ENCODE measurements around the gene ZMYND15.

Gene ZMYND15

DNA sequence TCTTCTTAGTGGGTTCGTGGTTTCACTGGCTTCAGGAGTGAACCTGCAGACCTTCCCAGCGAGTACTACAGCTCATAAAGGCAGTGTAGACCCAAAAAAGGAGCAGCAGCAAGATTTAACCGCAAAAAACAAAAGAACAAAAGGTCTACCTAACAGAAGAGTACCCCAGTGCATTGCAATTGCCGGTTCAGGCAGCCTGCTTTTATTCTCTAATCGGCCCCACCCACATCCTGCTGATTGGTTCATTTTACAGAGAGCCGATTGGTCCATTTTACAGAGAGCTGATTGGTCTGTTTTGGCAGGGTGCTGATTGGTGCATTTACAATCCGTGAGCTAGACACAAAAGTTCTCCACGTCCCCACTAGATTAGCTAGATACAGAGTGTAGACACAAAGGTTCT lies 31.2 kb upstream of the ZMYND15 start:
- Histone ChIP-seq H3K79me1 (ENCODE audit: low read depth, low read length) (peaks cover 8% of the 10 kb centered on the region), H3K4me1 (ENCODE audit: control insufficient read depth in 2 of 2, insufficient read depth in 1 of 2, low read depth in 1 of 2, low read length in 2 of 2) (peaks cover 12 to 15% of the 10 kb centered on the region in 2 donors), H3K18ac (ENCODE audit: low read length) (no peak overlapping the region), H2AFZ (ENCODE audit: low read length) (no peak overlapping the region), H3K27me3 (ENCODE audit: control insufficient read depth in 3 of 3, insufficient read depth in 3 of 3, low read depth in 1 of 3, low read length in 3 of 3) (no peaks in the 10 kb centered on the region), H2BK120ac (ENCODE audit: low read depth, low read length) (no peak overlapping the region), H3K23ac (ENCODE audit: low read depth, low read length, poor library complexity) (no peak overlapping the region), H2BK5ac (ENCODE audit: low read length) (no peak overlapping the region), H4K8ac (ENCODE audit: low read depth, low read length) (no peak overlapping the region), H3K9ac (ENCODE audit: low read depth, low read length, poor library complexity) (no peak overlapping the region), H2AK5ac (ENCODE audit: low read depth, low read length) (no peak overlapping the region), H2BK12ac (ENCODE audit: low read length) (no peak overlapping the region), H4K91ac (ENCODE audit: low read depth, low read length, poor library complexity) (no peak overlapping the region), H3K9me3 (replicated peaks in 1 of 2; ENCODE audit: control insufficient read depth in 2 of 2, insufficient read depth in 1 of 2, low read depth in 1 of 2, low read length in 2 of 2) (no peaks in the 10 kb centered on the region), H3K36me3 (replicated peaks in 1 of 2; ENCODE audit: control insufficient read depth in 2 of 2, insufficient read depth in 2 of 2, low read length in 2 of 2) (peaks cover 0 to 2% of the 10 kb centered on the region in 2 donors), H3K4ac (ENCODE audit: low read length) (no peak overlapping the region), H3K4me3 (ENCODE audit: low read length in 2 of 2) (no peak overlapping the region), H3K4me2 (ENCODE audit: insufficient read depth, low read length, poor library complexity, severe bottlenecking) (no peak overlapping the region), H2BK15ac (ENCODE audit: low read length) (no peak overlapping the region), H3K27ac (replicated peaks; ENCODE audit: low read length) (no peak overlapping the region), H3K14ac (ENCODE audit: low read length) (no peak overlapping the region)
- WGBS, 2 donors (ENCODE audit: extremely low coverage in 2 of 2, insufficient read length in 2 of 2, insufficient replicate concordance in 1 of 2), result no CpG with 5 or more reads among the region's 8 CpGs
- no peak for DNase-seq (ENCODE audit: low spot score)

DNA sequence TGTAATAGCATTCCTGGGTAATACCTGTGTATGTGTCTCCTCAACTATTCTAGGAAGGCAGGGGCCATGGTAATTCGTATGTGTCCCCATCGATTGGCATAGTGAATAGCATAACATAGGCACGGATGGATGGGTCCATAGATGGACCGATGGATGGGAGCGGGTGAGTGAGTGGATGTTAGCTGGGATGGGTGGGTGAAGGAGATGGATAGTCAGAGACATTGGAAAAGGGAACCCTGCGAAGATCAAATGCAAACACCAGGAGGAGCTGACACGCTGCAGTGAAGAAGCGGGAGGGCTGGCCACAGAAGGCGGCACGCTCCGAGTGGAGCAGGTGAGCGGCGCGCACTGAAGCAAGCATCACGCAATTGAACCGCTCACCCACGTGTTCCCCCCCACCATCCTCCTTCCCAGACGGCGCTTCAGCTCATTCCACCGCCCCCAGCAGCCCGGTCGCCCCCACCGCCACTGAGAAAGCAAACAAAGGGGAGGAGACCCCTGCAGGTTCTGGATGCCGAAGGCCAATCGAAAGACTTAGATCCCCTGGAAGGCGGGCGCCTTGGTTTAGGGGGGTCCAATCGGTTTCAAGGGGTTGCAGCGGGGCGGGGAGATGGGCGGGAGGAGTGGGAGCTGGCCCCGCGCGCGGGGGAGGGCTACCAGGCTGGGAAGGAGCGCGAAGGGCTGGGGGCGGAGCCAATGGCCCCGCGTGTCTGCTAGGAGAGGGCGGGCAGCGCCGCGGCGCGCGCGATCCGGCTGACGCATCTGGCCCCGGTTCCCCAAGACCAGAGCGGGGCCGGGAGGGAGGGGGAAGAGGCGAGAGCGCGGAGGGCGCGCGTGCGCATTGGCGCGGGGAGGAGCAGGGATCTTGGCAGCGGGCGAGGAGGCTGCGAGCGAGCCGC lies 29.6 kb upstream of the ZMYND15 start, which contains the start of gene ARRB2:
TSS of gene ARRB2 (plus strand) at position 839 of the 899 bp plus-strand sequence. CDS start 90 bp downstream, outside the sequence.
- H3K36me3 ChIP-seq (replicated peaks in 1 of 2; ENCODE audit: control insufficient read depth in 2 of 2, insufficient read depth in 2 of 2, low read length in 2 of 2), result peaks cover 0 to under 1% of the 10 kb centered on the region in 2 donors
- H3K9ac ChIP-seq (ENCODE audit: low read depth, low read length, poor library complexity), result peak within 1 kb of the TSS; percentile 93
- H4K8ac ChIP-seq (ENCODE audit: low read depth, low read length), result no peak within 1 kb of the TSS
- H2BK5ac ChIP-seq (ENCODE audit: low read length), result no peak within 1 kb of the TSS
- H2BK12ac ChIP-seq (ENCODE audit: low read length), result no peak within 1 kb of the TSS
- no peak within 1 kb of the TSS for H3K4ac ChIP-seq (ENCODE audit: low read length)
- peak within 1 kb of the TSS; percentile 63 for H3K4me2 ChIP-seq (ENCODE audit: insufficient read depth, low read length, poor library complexity, severe bottlenecking)
- peak within 1 kb of the TSS; percentile 67 for H3K23ac ChIP-seq (ENCODE audit: low read depth, low read length, poor library complexity)
- WGBS, 2 donors (ENCODE audit: extremely low coverage in 2 of 2, insufficient read length in 2 of 2, insufficient replicate concordance in 1 of 2), result no CpG with 5 or more reads among the region's 67 CpGs
- no peaks in the 10 kb centered on the region for H3K27me3 ChIP-seq (ENCODE audit: control insufficient read depth in 3 of 3, insufficient read depth in 3 of 3, low read depth in 1 of 3, low read length in 3 of 3)
- no peak within 1 kb of the TSS for H3K14ac ChIP-seq (ENCODE audit: low read length)
- H4K91ac ChIP-seq (ENCODE audit: low read depth, low read length, poor library complexity), result no peak within 1 kb of the TSS
- DNase-seq (ENCODE audit: low spot score), result peak; percentile 98
- peaks cover 10 to 12% of the 10 kb centered on the region in 2 donors for H3K4me1 ChIP-seq (ENCODE audit: control insufficient read depth in 2 of 2, insufficient read depth in 1 of 2, low read depth in 1 of 2, low read length in 2 of 2)
- peak within 1 kb of the TSS; percentile 5 for H2AK5ac ChIP-seq (ENCODE audit: low read depth, low read length)
- peak within 1 kb of the TSS; percentile 61 for H2BK120ac ChIP-seq (ENCODE audit: low read depth, low read length)
- no peaks in the 10 kb centered on the region for H3K9me3 ChIP-seq (replicated peaks in 1 of 2; ENCODE audit: control insufficient read depth in 2 of 2, insufficient read depth in 1 of 2, low read depth in 1 of 2, low read length in 2 of 2)
- H2AFZ ChIP-seq (ENCODE audit: low read length), result peak within 1 kb of the TSS; percentile 89
- H3K27ac ChIP-seq (replicated peaks; ENCODE audit: low read length), result peak within 1 kb of the TSS; percentile 76
- H2BK15ac ChIP-seq (ENCODE audit: low read length), result no peak within 1 kb of the TSS
- H3K4me3 ChIP-seq (ENCODE audit: low read length in 2 of 2), result peak within 1 kb of the TSS; percentile 69 to 89
- peaks cover 4% of the 10 kb centered on the region for H3K79me1 ChIP-seq (ENCODE audit: low read depth, low read length)
- H3K18ac ChIP-seq (ENCODE audit: low read length), result peak within 1 kb of the TSS; percentile 88

DNA sequence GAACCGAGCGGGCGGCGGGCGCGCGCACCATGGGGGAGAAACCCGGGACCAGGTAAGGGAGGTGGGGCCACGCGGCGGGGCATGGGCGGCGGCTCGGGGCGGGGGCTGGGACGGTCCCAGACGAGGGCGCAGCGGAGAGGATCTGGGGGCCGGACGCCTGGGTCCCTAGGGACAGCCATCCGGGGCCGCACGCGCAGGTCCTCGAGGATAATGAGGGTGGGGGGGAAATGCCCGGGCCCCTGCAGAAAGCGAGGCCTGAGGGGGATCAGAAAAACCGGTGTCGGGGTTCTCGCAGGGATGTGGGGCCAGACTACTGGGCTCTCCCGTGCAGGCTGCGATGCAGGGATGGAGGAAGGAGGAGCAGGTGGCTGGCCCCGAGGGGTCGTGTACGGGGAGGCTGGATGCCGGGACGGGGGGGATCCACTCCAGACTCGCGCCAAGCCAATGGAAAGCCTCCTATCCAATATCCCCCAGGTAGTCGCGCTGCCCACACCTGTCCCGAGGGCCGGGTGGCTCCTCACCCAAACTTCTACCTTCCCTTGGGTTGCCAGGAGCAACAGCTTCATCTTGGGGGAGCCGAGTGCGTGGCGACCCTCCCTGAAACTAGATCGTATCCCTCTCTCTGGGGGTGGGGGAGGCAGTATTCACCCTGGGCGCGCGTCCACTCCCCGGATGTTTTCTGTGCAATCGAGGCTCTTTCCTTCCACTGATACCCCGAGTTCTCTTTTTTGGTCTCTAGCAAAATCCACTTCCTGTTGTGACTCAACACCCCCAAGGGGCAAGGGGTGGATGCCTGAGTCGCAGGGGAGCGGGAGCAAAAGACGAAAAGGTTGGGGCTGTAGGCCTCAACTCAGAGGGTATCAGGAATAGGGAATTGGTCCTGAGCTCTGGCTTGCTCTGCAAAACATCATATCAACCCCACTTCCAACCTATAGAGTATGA lies 28.7 kb upstream of the ZMYND15 start:
- no peak for DNase-seq (ENCODE audit: low spot score)
- H3K4ac ChIP-seq (ENCODE audit: low read length), result no peak overlapping the region

More for the DNA sequence above, 28.7 kb upstream of the ZMYND15 start:
- Histone ChIP-seq H2BK120ac (ENCODE audit: low read depth, low read length) (peak overlapping the region; percentile 61), H4K8ac (ENCODE audit: low read depth, low read length) (no peak overlapping the region), H3K4me2 (ENCODE audit: insufficient read depth, low read length, poor library complexity, severe bottlenecking) (peak overlapping the region; percentile 63), H3K4me3 (ENCODE audit: low read length in 2 of 2) (peak overlapping the region; percentile 69 to 89), H3K9me3 (replicated peaks in 1 of 2; ENCODE audit: control insufficient read depth in 2 of 2, insufficient read depth in 1 of 2, low read depth in 1 of 2, low read length in 2 of 2) (no peaks in the 10 kb centered on the region), H2BK5ac (ENCODE audit: low read length) (no peak overlapping the region), H3K18ac (ENCODE audit: low read length) (peak overlapping the region; percentile 88), H2AFZ (ENCODE audit: low read length) (peak overlapping the region; percentile 89), H3K79me1 (ENCODE audit: low read depth, low read length) (peaks cover 4% of the 10 kb centered on the region), H3K27me3 (ENCODE audit: control insufficient read depth in 3 of 3, insufficient read depth in 3 of 3, low read depth in 1 of 3, low read length in 3 of 3) (no peaks in the 10 kb centered on the region), H3K9ac (ENCODE audit: low read depth, low read length, poor library complexity) (peak overlapping the region; percentile 79), H3K14ac (ENCODE audit: low read length) (no peak overlapping the region), H3K4me1 (ENCODE audit: control insufficient read depth in 2 of 2, insufficient read depth in 1 of 2, low read depth in 1 of 2, low read length in 2 of 2) (peaks cover 10 to 11% of the 10 kb centered on the region in 2 donors), H3K23ac (ENCODE audit: low read depth, low read length, poor library complexity) (peak overlapping the region; percentile 67), H2BK15ac (ENCODE audit: low read length) (no peak overlapping the region), H2AK5ac (ENCODE audit: low read depth, low read length) (peak overlapping the region; percentile 5), H3K27ac (replicated peaks; ENCODE audit: low read length) (peak overlapping the region; percentile 45), H4K91ac (ENCODE audit: low read depth, low read length, poor library complexity) (no peak overlapping the region), H3K36me3 (replicated peaks in 1 of 2; ENCODE audit: control insufficient read depth in 2 of 2, insufficient read depth in 2 of 2, low read length in 2 of 2) (peaks cover 5 to 9% of the 10 kb centered on the region in 2 donors), H2BK12ac (ENCODE audit: low read length) (no peak overlapping the region)
- no CpG with 5 or more reads among the region's 57 CpGs for WGBS, 2 donors (ENCODE audit: extremely low coverage in 2 of 2, insufficient read length in 2 of 2, insufficient replicate concordance in 1 of 2)

All from neuronal stem cell (in vitro differentiated cells).